ENCODE data around the gene HLA-DPA1.
"Not testable (repeated sequence)": the region's sequence is repeated elsewhere in the genome, so short reads cannot be mapped to it uniquely, and the experiment has no call there.

The HLA-DPA1 gene

GRCh38 chr6:33073431-33073871 is at the start of gene HLA-DPA1:
Gene HLA-DPA1, minus strand, starts transcription at chr6:33073649.
- DNase-seq: peak; percentile 82

GRCh38 chr6:33123181-33123580 is 49.7 kb upstream of the HLA-DPA1 start:
- no peak for DNase-seq

- DNase-seq: no peak
These were observed 46.6 kb upstream of the HLA-DPA1 start for GRCh38 chr6:33120001-33120400.

- no peak for DNase-seq
These were observed 45.2 kb upstream of the HLA-DPA1 start for GRCh38 chr6:33118525-33119123.

- DNase-seq: no peak
These were observed 44.4 kb upstream of the HLA-DPA1 start for GRCh38 chr6:33117811-33118277.

GRCh38 chr6:33116841-33117711 is 43.6 kb upstream of the HLA-DPA1 start:
- no peak for DNase-seq

- DNase-seq: no peak
These were observed 43.0 kb upstream of the HLA-DPA1 start for GRCh38 chr6:33116417-33116816.

GRCh38 chr6:33114406-33114805 is 41.0 kb upstream of the HLA-DPA1 start:
- DNase-seq: no peak

GRCh38 chr6:33113755-33114154 is 40.3 kb upstream of the HLA-DPA1 start:
- no peak for DNase-seq

- DNase-seq: peak; percentile 42
These were observed 38.7 kb upstream of the HLA-DPA1 start for GRCh38 chr6:33112148-33112547.

- DNase-seq: no peak
These were observed 34.9 kb upstream of the HLA-DPA1 start for GRCh38 chr6:33108307-33108706.

- DNase-seq: no peak
These were observed 34.2 kb upstream of the HLA-DPA1 start for GRCh38 chr6:33107641-33108040.

- DNase-seq: no peak
These were observed 32.7 kb upstream of the HLA-DPA1 start for GRCh38 chr6:33105916-33106871.

GRCh38 chr6:33105386-33105785 is 31.9 kb upstream of the HLA-DPA1 start:
- DNase-seq: no peak

- DNase-seq: no peak
These were observed 31.4 kb upstream of the HLA-DPA1 start for GRCh38 chr6:33104887-33105286.

GRCh38 chr6:33103776-33104175 is 30.3 kb upstream of the HLA-DPA1 start:
- no peak for DNase-seq

- not testable (repeated sequence) for DNase-seq
These were observed 27.8 kb upstream of the HLA-DPA1 start for GRCh38 chr6:33101121-33101737.

- DNase-seq: no peak
These were observed 22.2 kb upstream of the HLA-DPA1 start for GRCh38 chr6:33095681-33096080.

GRCh38 chr6:33093855-33094254 is 20.4 kb upstream of the HLA-DPA1 start:
- DNase-seq: no peak

- no peak for DNase-seq
These were observed 18.9 kb upstream of the HLA-DPA1 start for GRCh38 chr6:33092385-33092784.

- peak; percentile 45 for DNase-seq
These were observed 18.5 kb upstream of the HLA-DPA1 start for GRCh38 chr6:33091957-33092356.

GRCh38 chr6:33088931-33089620 is 15.6 kb upstream of the HLA-DPA1 start:
- no peak for DNase-seq

Measured in CD4-positive, alpha-beta T cell treated with Interleukin-15 for 1 hour (primary cell).